HG03280 (cell line): ENCODE data around the gene SNAI3.
A peak's percentile ranks its signal among the peaks of the same experiment; 100 is the strongest.

Experiments used
- ATAC-seq: cut with Tn5 transposase; IDR thresholded peaks from one replicate; pipeline ENCODE4 v1.9.1; 2021; ENCODE audit warnings: mild to moderate bottlenecking, moderate library complexity; ENCODE audit not compliant: unreplicated experiment

Gene SNAI3

DNA sequence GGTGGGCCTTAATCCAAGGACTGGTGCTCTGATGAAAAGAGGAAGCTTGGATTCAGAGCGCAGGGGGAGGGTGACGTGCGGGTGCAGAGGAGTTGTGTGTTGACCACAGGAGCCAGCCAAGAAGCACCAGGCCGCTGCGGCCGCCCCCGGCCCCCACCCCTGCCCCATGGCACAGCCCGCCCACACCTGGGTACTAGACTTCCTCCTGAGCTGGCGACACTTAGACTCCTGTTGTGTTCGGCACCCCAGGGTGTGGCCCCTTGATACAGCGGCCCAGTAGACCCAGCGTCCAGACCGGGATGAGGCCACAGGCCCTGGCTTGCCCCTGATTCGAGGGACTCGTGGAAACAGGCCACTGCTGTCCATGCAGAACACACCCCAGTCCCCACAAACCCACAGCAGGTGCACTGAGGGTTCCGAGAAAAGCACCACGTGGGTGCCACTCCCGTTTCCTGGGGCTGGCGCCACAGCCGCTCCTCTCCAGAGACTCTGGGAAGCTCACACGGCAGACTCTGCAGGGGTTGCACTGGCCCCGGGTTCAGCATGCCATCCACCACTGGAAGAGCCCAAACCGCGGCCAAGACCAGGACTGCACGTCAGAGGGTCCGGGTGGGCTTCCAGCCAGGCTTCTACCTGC lies 5.7 kb upstream of the SNAI3 start:
- ATAC-seq: no peak

DNA sequence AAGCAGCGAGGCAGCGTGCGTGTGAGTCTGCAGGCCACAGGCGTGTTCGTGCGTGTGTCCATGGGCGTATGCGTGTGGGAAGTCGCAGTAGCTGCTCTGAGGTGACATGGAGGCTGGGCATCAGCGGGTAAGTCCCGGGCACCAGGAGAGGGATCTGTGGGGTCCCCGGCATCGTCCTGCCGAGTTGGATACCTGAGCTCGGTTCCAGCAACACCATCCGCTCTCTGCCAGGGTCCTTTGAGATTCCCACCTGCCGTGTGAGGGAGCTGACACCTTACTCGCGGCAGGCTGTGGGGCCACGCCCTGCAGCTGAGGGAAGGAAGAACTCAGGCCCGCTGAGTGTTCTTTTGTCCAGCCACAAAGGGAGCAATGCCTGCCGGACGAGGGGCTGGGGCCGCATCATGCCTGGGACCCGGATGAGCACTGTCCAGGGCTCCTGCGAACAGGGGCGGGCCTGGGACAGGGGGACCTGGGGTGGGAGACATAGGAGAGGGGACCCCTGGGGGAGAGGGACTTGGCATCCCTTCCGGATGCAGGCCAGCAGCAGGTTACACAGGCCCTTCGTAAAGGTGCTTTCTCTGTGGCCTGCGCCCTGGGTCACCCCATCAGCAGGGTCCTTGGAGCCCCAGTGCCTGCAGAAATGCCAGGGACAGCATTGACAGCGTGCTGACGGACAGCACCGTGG lies 5.0 kb upstream of the SNAI3 start:
- no peak for ATAC-seq

DNA sequence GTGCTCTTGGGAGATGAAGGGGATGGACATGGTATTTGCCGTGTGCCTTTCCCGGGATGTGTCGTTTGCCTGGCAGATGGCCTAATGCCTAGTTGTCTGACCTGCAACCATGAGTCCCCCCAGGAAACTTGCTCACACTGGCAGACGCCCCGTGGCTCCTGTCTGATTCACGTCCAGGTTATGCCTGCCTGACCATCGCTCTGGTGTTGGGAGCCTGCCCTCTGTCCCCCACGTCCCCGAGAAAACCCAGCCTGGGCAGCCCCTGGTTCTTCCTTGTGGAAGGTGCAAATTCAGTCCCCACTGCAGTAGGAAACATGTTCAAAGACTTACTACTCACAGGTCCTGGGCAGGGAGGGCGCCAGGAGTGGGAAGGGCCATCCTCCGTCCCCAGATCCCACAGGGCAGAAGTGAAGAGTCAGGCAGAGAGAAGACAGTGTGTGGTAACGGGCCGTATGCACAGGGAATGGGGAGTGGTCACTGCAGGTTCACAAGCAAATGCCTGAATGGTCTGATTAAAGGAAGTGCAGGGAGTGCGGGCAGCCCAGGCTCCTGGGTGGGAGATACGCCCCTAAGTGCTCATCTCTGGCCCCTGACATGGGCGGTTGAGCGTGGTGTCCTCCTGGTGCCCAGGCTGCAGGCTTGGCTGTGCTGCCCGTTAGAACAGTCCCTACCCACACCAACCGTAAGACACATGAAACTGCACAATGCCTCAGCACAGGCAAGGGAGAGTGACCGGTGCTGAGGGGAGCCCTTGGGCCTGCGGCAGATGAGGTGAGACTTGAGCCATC lies 4.2 kb upstream of the SNAI3 start:
- ATAC-seq: no peak

DNA sequence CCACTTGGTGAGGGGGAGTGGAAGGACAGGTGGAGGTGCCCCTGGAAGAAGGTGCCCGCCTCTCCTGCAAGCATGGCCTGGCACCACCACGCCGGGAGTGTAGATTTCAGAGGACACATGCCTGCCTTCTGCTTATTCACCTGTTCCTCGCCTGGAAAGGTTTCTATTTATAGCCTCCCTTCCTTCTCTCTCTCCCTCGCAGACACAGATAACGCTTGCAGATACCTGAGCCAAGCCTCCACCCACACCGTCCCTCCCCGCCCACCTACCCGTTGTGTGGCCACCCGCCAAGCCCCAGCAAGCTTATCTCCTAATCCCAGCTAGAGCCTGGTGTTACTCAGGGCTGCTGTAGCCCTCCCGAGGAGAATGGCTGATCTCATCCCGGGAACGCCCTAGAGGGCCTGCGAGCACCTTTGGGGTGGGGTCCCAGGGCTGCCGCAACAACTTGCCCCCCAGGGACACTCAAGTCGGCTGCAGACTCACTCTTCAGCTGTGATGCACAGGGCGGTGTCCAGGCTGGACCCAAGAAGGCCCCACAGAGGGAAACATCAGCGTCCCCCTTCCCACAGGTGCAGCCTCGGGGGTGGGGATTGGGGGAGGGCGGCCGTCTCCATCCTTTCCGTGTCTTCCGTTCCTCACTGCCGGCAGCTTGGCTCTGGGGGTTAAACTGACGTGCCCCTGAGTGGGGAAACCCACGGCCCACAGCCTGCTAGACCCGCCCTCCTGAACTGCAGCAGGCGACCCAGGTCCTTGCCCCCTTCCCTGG lies 1.9 kb upstream of the SNAI3 start:
- ATAC-seq: no peak

DNA sequence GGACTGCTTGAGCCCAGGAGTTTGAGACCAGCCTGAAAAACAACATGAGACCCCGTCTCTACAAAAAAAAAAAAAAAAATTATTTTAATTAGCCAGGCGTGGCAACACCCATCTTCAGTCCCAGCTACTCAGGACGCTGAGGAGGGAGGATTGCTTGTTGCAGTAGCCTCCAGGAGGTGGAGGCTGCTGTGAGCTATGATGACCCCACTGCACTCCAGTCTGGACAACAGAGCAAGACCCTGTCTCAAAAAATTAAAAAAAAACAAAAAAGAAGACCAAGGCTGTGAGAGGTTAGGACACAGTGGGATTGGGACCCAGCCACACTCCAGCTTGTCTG lies 1.3 kb upstream of the SNAI3 start:
- no peak for ATAC-seq

DNA sequence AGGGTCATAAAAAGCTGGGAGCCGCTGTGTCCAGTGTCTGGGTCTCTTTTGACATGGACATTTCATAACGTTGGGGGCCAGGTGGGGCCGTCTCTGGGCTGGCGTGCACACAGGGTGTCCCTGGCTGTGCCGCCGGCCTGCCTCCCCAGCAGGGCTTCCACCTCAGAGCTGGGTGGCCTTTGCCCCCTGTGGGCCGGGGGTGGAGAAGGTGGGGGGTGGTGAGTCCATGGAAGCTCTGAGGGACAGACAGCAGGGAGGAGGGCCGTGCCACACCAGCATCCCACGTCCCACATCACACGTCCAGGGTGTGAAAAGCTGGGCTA lies 908 bp upstream of the SNAI3 start:
- no peak for ATAC-seq

DNA sequence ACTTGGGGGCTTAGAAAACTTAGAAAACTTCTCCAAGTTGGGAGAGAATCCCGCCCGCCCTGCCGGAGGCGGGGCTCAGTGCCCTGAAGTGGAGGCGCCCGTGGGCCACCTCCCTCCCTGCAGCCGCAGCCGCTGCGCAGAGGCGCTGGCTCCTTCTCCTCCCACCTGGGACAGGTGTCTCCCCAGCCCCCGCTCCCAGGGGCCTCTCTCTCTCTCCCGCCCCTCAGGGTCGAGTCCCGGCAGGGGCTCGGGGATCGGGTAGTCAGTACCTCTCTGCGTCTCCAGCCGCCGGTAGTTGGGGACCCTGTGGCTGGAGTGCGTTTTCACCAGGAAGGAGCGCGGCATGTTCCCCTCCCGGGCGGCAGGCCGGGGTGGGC lies 257 bp downstream of the SNAI3 start:
- ATAC-seq: peak; percentile 13

DNA sequence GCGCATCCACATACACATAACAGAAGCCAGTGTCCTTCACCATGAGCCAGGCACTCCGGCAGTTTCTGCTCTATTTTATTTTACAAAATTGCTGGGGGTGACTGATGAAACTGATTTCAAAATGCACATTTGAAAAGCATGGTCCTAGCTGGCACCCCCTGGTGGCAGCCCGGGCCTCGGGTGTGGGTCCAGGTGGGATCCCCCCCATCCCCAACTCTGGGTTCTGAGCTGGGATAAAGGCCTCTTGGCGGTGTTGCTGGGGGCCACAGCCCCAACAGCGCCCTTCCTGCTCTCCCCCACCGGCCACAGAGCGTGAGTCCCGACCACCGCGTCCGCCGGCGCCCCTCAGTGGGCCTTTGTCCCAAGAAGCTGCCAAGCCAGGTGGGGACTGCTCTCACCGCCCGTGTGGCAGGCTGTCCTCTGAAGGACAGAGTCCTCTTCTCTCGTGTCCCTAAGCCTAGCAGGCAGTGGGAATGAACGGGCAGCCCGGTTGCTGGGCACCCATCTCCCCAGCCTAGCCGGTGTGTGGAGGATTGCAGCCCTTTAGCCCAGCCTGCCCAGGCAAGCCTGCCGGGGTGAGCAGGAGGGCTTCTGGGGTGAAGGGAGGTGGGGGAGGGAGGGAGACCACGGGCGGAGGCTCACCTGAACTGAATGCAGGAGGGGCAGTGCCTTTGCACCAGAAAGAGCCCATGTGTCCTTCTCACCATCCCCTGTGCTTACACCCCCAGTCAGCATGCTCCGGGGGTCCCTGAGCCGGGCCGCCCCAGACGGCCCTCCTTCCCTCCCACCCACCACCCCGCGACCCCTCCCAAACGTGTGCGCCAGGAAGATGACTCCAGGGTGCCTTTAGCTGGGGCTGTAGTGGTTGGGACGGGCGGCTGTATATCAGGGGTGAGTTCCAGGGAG lies 898 bp downstream of the SNAI3 start:
- no peak for ATAC-seq

DNA sequence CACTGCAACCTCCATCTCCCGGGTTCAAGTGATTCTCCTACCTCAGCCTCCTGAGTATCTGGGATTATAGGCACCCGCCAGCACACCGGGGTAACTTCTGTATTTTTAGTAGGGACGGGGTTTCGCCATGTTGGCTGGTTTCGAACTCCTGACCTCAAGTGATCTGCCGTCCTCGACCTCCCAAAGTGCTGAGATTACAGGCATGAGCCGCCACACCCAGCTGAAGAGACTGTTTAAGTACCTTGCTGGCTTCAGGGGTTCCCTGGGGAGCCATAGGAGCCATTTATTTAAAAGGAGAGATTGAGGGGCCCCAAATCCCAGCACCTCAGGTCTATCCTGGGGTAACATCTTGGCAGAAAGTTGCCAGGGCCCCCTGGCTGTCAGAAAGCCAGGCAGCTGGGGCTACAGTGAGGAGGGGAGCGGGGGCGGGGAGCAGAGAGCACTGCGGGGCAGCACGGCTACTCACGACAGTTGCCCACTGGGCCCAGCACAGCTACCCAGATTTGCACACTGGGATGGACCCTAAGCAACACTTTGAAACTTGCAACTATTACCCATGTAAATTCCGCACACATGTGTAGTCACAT lies 1.6 kb downstream of the SNAI3 start:
- ATAC-seq: no peak

DNA sequence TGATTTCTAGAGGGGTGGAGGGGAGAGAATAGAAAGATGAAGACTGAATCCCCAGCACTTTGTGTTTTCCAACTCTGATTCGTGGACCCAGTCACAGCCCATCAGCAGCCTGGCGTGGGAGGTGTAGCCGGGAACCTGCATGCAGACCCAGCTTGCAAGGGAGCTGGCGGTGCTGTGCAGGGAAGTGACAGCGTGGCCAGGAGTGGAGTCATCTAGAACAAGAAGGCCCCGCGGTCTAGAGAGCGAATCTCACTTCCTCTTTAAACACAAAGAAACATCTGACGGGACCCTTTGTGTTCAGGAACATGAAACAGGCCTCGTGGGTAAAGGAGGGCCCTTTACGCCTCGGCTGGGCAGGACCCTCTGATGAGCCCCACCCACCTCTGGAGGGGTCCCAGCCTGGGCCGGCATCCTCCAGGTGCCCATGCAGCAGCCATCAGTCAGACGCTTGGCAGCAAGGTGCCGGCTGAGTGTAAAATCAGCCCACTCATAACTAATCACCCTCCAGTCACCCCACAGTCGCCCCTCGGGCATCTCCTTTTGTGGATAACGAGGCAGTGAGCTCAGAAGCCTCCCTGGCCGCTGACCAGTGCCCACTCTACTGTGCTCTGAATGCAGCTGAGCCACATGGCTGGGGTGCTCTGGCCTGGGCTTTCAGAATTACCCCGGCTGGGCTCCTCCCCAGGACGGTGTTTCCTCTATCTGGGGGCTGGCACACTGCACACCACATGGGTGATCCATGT lies 4.4 kb downstream of the SNAI3 start:
- ATAC-seq: peak; percentile 62

DNA sequence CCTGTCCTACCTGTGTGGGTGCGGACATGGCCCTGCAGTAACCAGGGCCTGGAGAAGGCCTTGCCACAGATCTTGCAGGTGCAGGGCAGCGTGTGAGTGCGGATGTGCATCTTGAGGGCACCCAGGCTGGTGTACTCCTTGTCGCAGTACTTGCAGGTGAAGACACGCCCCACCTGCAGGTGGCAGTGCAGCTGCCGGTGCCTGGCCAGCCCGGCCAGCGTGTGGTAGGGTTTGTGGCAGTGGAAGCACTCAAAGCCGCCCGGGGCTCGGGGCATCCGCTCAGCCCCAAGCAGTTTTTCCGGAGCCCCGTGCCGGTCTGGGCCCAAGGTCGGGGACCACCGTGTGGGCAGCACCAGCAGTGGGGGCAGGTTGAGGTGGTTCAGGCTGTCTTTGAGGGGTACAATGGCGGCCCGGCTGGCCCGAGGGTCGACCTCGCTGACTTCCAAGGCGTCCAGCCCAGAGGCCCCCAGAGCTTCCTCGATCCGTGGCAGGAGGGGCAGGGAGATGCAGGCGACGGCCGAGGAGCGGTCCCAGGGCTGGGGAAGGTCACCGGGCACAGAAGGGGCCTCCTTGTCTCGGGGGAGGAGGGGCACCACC lies 5.1 kb downstream of the SNAI3 start:
- peak; percentile 34 for ATAC-seq

DNA sequence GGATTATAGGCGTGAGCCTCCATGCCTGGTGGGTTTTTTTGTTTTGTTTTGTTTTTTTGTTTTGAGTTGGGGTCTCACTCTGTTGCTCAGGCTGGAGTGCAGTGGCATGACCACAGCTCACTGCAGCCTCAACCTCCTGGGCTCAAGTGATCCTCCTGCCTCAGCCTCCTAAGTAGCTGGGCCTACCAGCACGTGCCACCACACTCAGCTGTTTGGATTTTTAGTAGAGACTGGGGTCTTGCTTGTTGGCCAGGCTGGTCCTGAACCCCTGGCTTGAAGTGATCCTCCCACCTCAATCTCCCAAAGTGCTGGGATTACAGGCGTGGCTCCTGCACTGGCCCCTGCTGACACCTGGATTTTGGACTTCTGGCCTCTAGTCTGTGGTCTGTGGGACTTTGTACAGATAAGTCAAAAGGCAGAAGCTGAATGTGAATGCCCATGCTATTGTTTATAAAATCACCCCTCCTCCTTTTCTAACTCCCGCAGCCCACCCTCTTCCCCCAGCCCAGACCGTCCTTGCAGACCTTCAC lies 5.7 kb downstream of the SNAI3 start:
- ATAC-seq: no peak

DNA sequence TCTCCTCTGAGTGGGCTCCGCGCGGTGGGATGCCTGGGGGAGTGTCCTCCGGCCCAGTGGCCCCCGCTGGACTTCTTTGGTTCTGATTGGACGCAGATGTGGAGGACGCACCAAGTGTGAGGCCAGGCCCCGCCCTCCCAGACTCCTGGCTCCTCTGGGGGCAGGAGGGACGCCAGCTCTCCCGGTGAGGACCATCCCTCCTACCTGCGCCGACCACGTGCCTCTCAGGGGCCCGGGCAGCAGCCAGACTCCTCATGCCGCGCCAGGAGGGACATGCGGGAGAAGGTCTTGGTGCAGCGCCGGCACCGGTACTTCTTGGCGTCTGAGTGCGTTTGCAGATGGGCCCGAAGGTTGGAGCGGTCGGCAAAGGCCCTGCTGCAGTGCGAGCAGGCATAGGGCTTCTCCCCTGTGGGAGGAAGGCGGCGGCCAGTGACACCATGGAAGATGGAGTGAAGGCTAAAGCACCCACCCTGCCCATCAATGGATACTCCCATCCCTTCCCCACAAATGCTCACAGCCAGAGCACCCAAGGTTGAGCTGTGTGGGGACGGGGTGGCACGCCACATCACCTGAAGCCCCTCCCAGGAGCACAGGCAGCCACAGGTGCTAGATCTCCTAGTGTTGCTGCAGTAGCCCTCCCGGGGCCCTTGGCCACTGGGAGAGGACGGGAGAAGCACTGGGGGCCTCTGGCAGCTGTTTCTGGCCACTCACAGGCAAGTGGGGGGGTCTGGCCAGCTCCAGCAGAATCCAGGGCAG lies 7.9 kb downstream of the SNAI3 start:
- no peak for ATAC-seq

DNA sequence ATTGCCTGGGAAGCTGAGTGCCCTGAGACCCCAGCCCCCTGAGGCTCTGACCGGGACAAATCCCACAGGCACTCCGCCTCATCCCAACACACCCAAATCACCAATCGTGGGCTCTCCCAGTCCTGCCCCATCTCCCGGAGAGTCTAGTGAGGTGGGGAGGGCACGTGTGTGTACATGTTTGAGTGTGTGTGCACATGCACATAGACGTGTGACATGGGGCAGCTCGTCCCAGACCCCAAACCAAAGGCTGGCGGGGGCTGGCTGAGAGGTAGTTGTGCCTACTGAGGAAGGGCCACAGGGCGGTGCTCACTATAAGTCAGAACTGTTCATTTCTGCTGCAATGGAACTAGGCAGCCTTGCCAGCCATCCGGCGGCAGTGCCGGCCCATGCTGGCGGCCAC lies 8.6 kb downstream of the SNAI3 start:
- ATAC-seq: no peak

DNA sequence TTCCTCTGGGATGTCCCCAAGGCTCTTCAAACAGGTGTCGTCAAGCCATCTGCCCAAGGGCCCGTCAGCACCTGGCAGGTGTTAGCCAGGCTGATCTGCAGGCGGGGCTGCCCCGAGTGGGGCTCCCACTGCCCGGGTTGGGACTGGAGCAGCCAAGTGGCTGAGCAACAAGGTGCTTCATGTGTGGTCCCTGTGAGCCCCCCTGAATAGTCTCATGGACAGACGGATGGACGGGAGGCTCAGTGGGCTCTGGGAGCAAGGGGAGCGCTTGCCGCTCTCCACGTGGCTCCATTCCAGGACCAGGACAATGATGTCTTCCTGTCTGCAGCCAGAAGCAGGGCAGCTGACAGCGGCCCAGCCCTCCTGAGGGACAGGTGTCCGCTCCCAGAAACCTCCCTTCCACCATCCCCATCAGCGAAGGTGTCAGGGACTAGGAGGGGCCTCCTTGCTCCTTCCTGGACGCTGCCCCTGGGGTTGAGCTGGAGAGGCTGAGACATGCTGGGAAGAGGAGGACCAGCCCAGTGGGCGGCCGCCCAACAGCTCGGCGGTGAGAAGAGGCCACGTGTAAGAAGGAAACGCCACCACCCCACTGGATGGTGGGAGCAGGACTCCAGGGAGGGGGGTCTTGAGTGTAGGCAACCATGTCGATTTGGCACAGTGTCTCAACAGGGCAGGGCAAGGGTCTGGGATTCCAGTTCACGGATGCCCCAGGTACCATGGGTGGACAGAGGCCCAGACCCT lies 9.6 kb downstream of the SNAI3 start:
- ATAC-seq: no peak

DNA sequence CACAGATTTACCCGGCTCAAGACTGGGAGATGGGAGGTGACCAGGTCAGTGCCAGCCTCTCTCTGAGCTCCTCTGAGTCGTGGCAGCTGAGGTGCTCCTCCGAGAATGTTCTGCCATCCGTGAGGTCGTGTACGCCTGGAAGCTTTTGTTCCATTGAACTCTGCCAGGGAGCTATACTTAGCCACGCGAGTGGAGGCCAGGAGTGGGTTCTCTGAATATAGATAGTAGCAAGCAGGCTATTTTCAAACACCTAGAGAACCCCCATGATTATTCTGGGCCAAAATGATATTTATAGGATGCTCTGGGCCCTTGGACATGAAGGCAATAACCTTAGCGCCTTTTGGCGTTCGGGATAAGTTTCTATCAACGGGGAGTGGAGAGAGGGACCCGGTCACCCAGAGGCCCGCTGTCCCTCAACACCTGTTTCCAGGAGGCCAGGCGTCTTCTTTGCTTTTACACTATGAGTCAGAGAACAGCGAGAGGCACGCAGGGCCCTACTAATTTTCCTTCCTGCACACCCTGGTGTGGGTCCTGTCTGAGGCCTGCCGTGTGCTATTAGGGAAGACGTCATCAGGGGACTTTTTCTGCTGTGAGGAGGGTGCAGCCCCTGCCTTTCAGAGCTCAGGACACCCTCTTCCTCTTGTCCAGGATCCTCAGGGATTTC lies 12.5 kb downstream of the SNAI3 start:
- ATAC-seq: no peak

DNA sequence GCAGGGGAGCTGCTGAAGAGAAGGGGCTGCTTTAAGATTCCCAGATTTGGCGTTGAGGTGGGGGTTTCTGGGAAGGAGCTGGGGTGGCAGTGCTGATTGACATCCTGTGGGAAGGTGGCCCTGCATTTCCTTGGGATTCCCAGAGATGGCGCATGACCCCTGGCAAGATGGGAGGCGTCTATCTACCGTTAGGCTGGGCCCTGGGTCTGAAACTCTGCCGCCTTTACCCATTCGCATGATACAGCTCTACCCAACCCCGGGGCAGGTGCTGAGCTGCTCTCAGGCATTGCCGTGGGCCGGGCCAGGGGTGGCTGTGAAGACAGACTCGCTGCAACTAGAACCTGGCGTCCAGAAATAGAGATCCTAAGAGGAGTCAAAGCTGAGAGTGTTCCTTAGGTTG lies 13.5 kb downstream of the SNAI3 start:
- no peak for ATAC-seq
